GM13977 (cell line): ENCODE measurements around the gene ZBTB4.

Experiments used
- DNase-seq: peaks from one replicate; pipeline ENCODE4 v3.0.0; 2012; ENCODE audit warnings: low spot score
- in situ Hi-C: fragments of 300-500 bp; cut with MboI; formaldehyde crosslinking; loops from one replicate; pipeline ENCODE4 v1.12.0; 2022; ENCODE audit warnings: low sequenced_read_pairs, low pct_unique_long_range_greater_than_20kb, mixed read lengths, inconsistent platforms; ENCODE audit not compliant: unreplicated experiment
- TF ChIP-seq, protein P1 (sequence below): IDR thresholded peaks from 2 replicates; pipeline ENCODE4 v1.5.1; 2012; ENCODE audit warnings: mild to moderate bottlenecking, control low read depth; ENCODE audit not compliant: insufficient read depth; ENCODE audit errors: extremely low read depth, missing control alignments

ZBTB4 gene

GRCh38 chr17:7415784-7416183, 63.6 kb downstream of the ZBTB4 start:
- in situ Hi-C loops, result no loop called here
- no peak for DNase-seq
- TF ChIP-seq, protein P1, sequence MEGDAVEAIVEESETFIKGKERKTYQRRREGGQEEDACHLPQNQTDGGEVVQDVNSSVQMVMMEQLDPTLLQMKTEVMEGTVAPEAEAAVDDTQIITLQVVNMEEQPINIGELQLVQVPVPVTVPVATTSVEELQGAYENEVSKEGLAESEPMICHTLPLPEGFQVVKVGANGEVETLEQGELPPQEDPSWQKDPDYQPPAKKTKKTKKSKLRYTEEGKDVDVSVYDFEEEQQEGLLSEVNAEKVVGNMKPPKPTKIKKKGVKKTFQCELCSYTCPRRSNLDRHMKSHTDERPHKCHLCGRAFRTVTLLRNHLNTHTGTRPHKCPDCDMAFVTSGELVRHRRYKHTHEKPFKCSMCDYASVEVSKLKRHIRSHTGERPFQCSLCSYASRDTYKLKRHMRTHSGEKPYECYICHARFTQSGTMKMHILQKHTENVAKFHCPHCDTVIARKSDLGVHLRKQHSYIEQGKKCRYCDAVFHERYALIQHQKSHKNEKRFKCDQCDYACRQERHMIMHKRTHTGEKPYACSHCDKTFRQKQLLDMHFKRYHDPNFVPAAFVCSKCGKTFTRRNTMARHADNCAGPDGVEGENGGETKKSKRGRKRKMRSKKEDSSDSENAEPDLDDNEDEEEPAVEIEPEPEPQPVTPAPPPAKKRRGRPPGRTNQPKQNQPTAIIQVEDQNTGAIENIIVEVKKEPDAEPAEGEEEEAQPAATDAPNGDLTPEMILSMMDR, result no peak

GRCh38 chr17:7414837-7415236, 64.6 kb downstream of the ZBTB4 start:
- in situ Hi-C loops, result no loop called here
- DNase-seq, result no peak
- TF ChIP-seq, protein P1, result no peak

GRCh38 chr17:7413346-7413985, 66.0 kb downstream of the ZBTB4 start:
- in situ Hi-C loops, result no loop called here
- TF ChIP-seq, protein P1, result no peak
- no peak for DNase-seq

DNA sequence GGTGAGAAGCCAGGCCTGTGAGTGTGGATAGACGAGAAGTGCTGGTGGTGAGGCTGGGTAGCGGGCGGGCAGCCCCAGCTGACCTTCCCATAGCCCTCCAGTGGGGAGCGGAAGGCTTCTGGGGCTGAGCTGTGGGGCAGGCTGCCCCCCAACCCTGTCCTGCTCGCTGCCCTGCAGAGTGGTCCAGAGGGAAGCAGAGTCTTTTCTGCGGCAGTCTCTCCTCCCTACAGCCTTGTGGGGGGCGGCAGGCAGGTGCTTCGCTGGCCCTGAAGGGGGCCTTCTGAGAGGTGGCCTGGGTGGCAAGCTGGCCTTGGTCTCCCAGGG, 68.0 kb downstream of the ZBTB4 start:
- TF ChIP-seq, protein P1, result no peak
- DNase-seq, result no peak
- in situ Hi-C loops, result no loop called here

- in situ Hi-C loops, result no loop called here
- TF ChIP-seq, protein P1, result no peak
- no peak for DNase-seq
Observed at GRCh38 chr17:7410634-7411426, 68.6 kb downstream of the ZBTB4 start.

DNA sequence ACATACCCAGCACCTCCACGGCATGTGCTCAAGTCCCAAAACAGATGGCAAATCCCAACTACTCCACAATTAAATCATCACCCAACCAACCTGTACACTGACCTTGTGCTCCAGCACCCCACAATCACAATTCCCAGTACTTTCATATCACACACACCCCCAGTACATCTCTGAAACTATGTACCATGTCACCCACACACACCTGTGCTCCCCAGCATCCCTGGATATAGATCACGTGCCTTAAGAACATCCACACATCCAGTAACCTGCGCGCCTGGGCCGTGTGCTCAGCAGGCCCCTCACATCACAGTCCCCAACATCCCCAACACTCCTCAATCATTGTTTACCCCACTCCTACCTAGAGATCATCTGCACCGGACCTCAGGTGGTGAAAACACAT, 69.7 kb downstream of the ZBTB4 start:
- no peak for DNase-seq
- in situ Hi-C loops, result no loop called here
- TF ChIP-seq, protein P1, result no peak
